T-helper 1 cell treated with Interleukin-12 subunit alpha and Interleukin-12 subunit beta and Interleukin-4 antibody, amounts not matched to agents 30 ng/mL and 1 ng/mL, for 36 hours (primary cell): ENCODE results near the gene ATG13. TPM values are rescaled to one million over a fixed set of nuclear protein-coding genes. Genes with fewer than 3 reads are reported as not detected.

Experiments
- intact Hi-C: fragments of 100-400 bp; cut with micrococcal nuclease; formaldehyde crosslinking; loops from one replicate; pipeline ENCODE4 v1.15.1; 2024
- total RNA-seq: library from RNA; stranded (reverse); gene quantifications from 2 replicates; pipeline ENCODE4 v1.2.3, GENCODE V29; 2022

The ATG13 gene
- total RNA-seq, 1 donor from 2014 or later: 86.6 TPM

GRCh38 chr11:46719048-46719542 lies 101.7 kb downstream of the ATG13 start, which contains the start of gene F2:
Gene F2 (plus strand): TSS chr11:46719213. CDS start chr11:46719236, 23 bp downstream.
- intact Hi-C loops: no loop called here

GRCh38 chr11:46719543-46720218 lies 102.3 kb downstream of the ATG13 start:
- intact Hi-C loops: no loop called here

- intact Hi-C loops: no loop called here
Measured at GRCh38 chr11:46721286-46721685, 103.9 kb downstream of the ATG13 start.

GRCh38 chr11:46722566-46723358 lies 105.4 kb downstream of the ATG13 start:
- intact Hi-C loops: no loop called here

GRCh38 chr11:46723359-46723680 lies 106.0 kb downstream of the ATG13 start:
- intact Hi-C loops: no loop called here

- intact Hi-C loops: no loop called here
Measured at GRCh38 chr11:46724088-46724487, 106.7 kb downstream of the ATG13 start.

Other genes with a start within 250 kb of the ATG13 start
- gene MDK, start 235.9 kb upstream of the ATG13 start, total RNA-seq: 5.2 and 6.5 TPM in 2 replicates
- gene CHRM4, start 225.8 kb upstream of the ATG13 start, total RNA-seq: 1.1 and 1.3 TPM in 2 replicates
- 41.1 and 44.1 TPM in 2 replicates for gene AMBRA1, start 23.5 kb upstream of the ATG13 start, total RNA-seq
- gene HARBI1, start 326 bp upstream of the ATG13 start, total RNA-seq: 6.5 and 6.9 TPM in 2 replicates
- gene ARHGAP1, start 83.1 kb downstream of the ATG13 start, total RNA-seq: 81.6 and 82.6 TPM in 2 replicates
- gene ZNF408, start 83.5 kb downstream of the ATG13 start, total RNA-seq: 13.9 and 16.1 TPM in 2 replicates
- gene F2, start 101.7 kb downstream of the ATG13 start, total RNA-seq: 0.71 TPM in 1 of 2 replicates, not detected in the other
- 124 and 130 TPM in 2 replicates for gene CKAP5, start 228.7 kb downstream of the ATG13 start, total RNA-seq